Gastrocnemius medialis (tissue), 4 donors: ENCODE results near the gene PRSS8. TPM values are rescaled to one million over a fixed set of nuclear protein-coding genes. Genes with fewer than 3 reads are reported as not detected.

ENCODE experiments used
- ATAC-seq, 2 donors: fragments of 150-250 bp; one replicate each; pipeline ENCODE4 v1.9.1; 2016
- DNase-seq, 2 donors: peaks; one replicate each; pipeline ENCODE4 v3.0.0-alpha.2; 2019
- H3K27ac ChIP-seq, 4 donors: fragments of 200-600 bp; sonication (generic); 1 replicate in 1 of 4; 2 replicates in 3 of 4; pipeline ENCODE4 v1.5.1; 2016 to 2018; ENCODE audit warnings: mild to moderate bottlenecking in 2 of 4, moderate library complexity in 1 of 4
- H3K27me3 ChIP-seq, 3 donors: fragments of 200-600 bp; sonication (generic) in 2 of 3; 1 replicate in 1 of 3; 2 replicates in 2 of 3; pipeline versions ENCODE4 v1.5.1 to v1.6.0; 2016 to 2019; ENCODE audit warnings: mild to moderate bottlenecking in 1 of 3, moderate library complexity in 1 of 3
- H3K36me3 ChIP-seq, 2 donors: fragments of 200-600 bp; sonication (generic) in 1 of 2; one replicate each; pipeline ENCODE4 v1.5.1; 2017 to 2018
- H3K4me1 ChIP-seq, 2 donors: fragments of 200-600 bp; sonication (generic) in 1 of 2; one replicate each; pipeline ENCODE4 v1.5.1; 2016 to 2017; ENCODE audit warnings: mild to moderate bottlenecking in 2 of 2
- H3K4me3 ChIP-seq, 4 donors: fragments of 200-600 bp; sonication (generic) in 3 of 4; 1 replicate in 1 of 4; 2 replicates in 3 of 4; pipeline ENCODE4 v1.5.1; 2016 to 2019; ENCODE audit warnings: mild to moderate bottlenecking in 2 of 4
- H3K9me3 ChIP-seq, 3 donors: fragments of 200-600 bp; sonication (generic) in 2 of 3; 1 replicate in 1 of 3; 2 replicates in 2 of 3; pipeline ENCODE4 v1.5.1; 2016 to 2019
- CTCF ChIP-seq, 5 experiments: fragments of 450-650 bp in 3 of 5; fragments of 200-600 bp in 2 of 5; sonication (generic) in 2 of 5; IDR thresholded peaks in 4 of 5; conservative IDR thresholded peaks in 1 of 5; 1 replicate in 4 of 5; 2 replicates in 1 of 5; pipeline ENCODE4 v1.5.1; 2016 to 2019; ENCODE audit warnings: antibody characterized with exemption in 5 of 5, mild to moderate bottlenecking in 3 of 5, moderate library complexity in 3 of 5
- POLR2A ChIP-seq, 2 donors: fragments of 450-650 bp; IDR thresholded peaks; one replicate each; pipeline ENCODE4 v1.6.1; 2017; ENCODE audit warnings: antibody characterized with exemption in 2 of 2, mild to moderate bottlenecking in 2 of 2, moderate library complexity in 2 of 2
- in situ Hi-C, 4 donors: fragments of 200-750 bp; cut with MboI; loops; one replicate each; pipeline versions ENCODE4 v1.15.0 to v1.8.0; 2017; ENCODE audit warnings: low sequenced_read_pairs in 4 of 4
- intact Hi-C: fragments of 100-400 bp; cut with DNase I; formaldehyde crosslinking; loops from one replicate; pipeline ENCODE4 v1.15.1; 2023; ENCODE audit warnings: low total_unique reads
- total RNA-seq, 4 donors: library from RNA; depleted of rRNA; stranded (reverse); fragments of >200 nt; gene quantifications; one replicate each; pipeline versions ENCODE4 v1.1.0 to v1.2.3, GENCODE V29; 2016

The PRSS8 gene
- total RNA-seq, 4 donors from 2014 or later = 0.24 to 1.2 TPM; not detected in 2

GRCh38 chr16:31132303-31132979 lies 3.1 kb downstream of the PRSS8 start:
- H3K9me3 ChIP-seq = no peaks in the 10 kb centered on the region
- H3K4me1 ChIP-seq = peaks cover 22 to 23% of the 10 kb centered on the region in 2 donors
- ATAC-seq = no peak
- no peaks in the 10 kb centered on the region for H3K27me3 ChIP-seq
- DNase-seq = no peak
- H3K27ac ChIP-seq = no peak overlapping the region
- H3K4me3 ChIP-seq = no peak overlapping the region
- intact Hi-C loops = no loop called here
- in situ Hi-C loops = no loop called here
- H3K36me3 ChIP-seq = peaks cover 0 to 37% of the 10 kb centered on the region in 2 donors
- TF ChIP-seq POLR2A (IDR thresholded peaks at IDR 0.05) (no peak), CTCF (IDR thresholded peaks at IDR 0.05 in 4 of 5, conservative IDR thresholded peaks at IDR 0.05 in 1 of 5) (no peak)

- H3K36me3 ChIP-seq = peaks cover 0 to 37% of the 10 kb centered on the region in 2 donors
- H3K9me3 ChIP-seq = no peaks in the 10 kb centered on the region
- ATAC-seq (no peak), DNase-seq (no peak)
- TF ChIP-seq CTCF (IDR thresholded peaks at IDR 0.05 in 4 of 5, conservative IDR thresholded peaks at IDR 0.05 in 1 of 5) (no peak), POLR2A (IDR thresholded peaks at IDR 0.05) (no peak)
- no peak overlapping the region for H3K4me3 ChIP-seq
- H3K4me1 ChIP-seq = peaks cover 28 to 29% of the 10 kb centered on the region in 2 donors
- in situ Hi-C loops (no loop called here), intact Hi-C loops (no loop called here)
- H3K27ac ChIP-seq = no peak overlapping the region
- H3K27me3 ChIP-seq = no peaks in the 10 kb centered on the region
Measured at GRCh38 chr16:31131841-31132271, 3.7 kb downstream of the PRSS8 start.

GRCh38 chr16:31131416-31131815 lies 4.1 kb downstream of the PRSS8 start:
- H3K9me3 ChIP-seq = no peaks in the 10 kb centered on the region
- no peak overlapping the region for H3K27ac ChIP-seq
- no peak for TF ChIP-seq POLR2A (IDR thresholded peaks at IDR 0.05)
- no peak for TF ChIP-seq CTCF (IDR thresholded peaks at IDR 0.05 in 4 of 5, conservative IDR thresholded peaks at IDR 0.05 in 1 of 5)
- no peak for ATAC-seq
- H3K4me3 ChIP-seq = no peak overlapping the region
- in situ Hi-C loops (no loop called here), intact Hi-C loops (no loop called here)
- DNase-seq = no peak
- peaks cover 0 to 37% of the 10 kb centered on the region in 2 donors for H3K36me3 ChIP-seq
- H3K4me1 ChIP-seq = peaks cover 29 to 32% of the 10 kb centered on the region in 2 donors
- no peaks in the 10 kb centered on the region for H3K27me3 ChIP-seq

- Histone ChIP-seq H3K27me3 (no peaks in the 10 kb centered on the region), H3K4me1 (peaks cover 29 to 37% of the 10 kb centered on the region in 2 donors), H3K27ac (no peak overlapping the region), H3K36me3 (peaks cover 0 to 37% of the 10 kb centered on the region in 2 donors), H3K4me3 (no peak overlapping the region), H3K9me3 (no peaks in the 10 kb centered on the region)
- DNase-seq = no peak
- intact Hi-C loops (no loop called here), in situ Hi-C loops (no loop called here)
- ATAC-seq = no peak
- TF ChIP-seq POLR2A (IDR thresholded peaks at IDR 0.05) (no peak), CTCF (IDR thresholded peaks at IDR 0.05 in 4 of 5, conservative IDR thresholded peaks at IDR 0.05 in 1 of 5) (no peak)
Measured at GRCh38 chr16:31130899-31131298, 4.6 kb downstream of the PRSS8 start.
